Activated naive CD4-positive, alpha-beta T cell treated with anti-CD3 and anti-CD28 coated beads, Interleukin-2, amount 50 U/mL, for 72 hours (primary cell): ENCODE measurements around the gene NCBP3. TPM values are rescaled to one million over a fixed set of nuclear protein-coding genes. Genes with fewer than 3 reads are reported as not detected.
A peak's percentile ranks its signal among the peaks of the same experiment; 100 is the strongest.

ENCODE experiments used
- ATAC-seq, 2 donors: fragments of 150-1000 bp; cut with Tn5 transposase; 2 replicates each; pipeline ENCODE4 v1.10.0; 2021; ENCODE audit warnings: mild to moderate bottlenecking in 2 of 2, moderate library complexity in 2 of 2
- DNase-seq, 2 donors: peaks; one replicate each; pipeline ENCODE4 v3.0.0; 2021 to 2022; ENCODE audit warnings: low spot score in 2 of 2
- H3K27ac Mint-ChIP-seq, 2 donors: one replicate each; pipeline ENCODE4 v1.8.0; 2022; ENCODE audit warnings: mild to moderate bottlenecking in 2 of 2, mixed read lengths in 2 of 2
- H3K36me3 Mint-ChIP-seq, 2 donors: one replicate each; pipeline ENCODE4 v1.8.0; 2022; ENCODE audit warnings: mixed read lengths in 2 of 2
- H3K9me3 Mint-ChIP-seq, 2 donors: one replicate each; pipeline ENCODE4 v1.8.0; 2022; ENCODE audit warnings: mixed read lengths in 2 of 2
- total RNA-seq, 2 donors: library from RNA; stranded (reverse); gene quantifications; one replicate each; pipeline ENCODE4 v1.2.3, GENCODE V29; 2022

NCBP3 gene
- total RNA-seq, 2 donors from 2014 or later = 35.4 to 44.4 TPM

DNA sequence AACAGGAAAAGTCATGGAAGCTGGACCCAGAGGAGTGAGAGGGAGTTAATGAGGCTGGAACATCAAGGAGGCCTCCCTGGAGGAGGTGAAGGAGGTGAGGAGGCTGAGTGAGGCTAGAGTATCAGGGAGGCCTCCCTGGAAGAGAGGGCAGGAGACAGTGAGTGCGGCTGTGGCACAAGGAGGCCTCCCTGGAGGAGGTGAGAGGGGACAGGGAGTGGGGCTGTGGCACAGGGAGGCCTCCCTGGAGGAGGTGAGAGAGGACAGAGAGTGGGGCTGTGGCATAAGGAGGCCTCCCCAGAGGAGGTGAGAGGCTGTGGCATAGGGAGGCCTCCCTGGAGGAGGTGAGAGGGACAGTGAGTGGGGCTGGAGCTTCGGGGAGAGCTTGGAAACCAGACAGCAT lies 41.3 kb upstream of the NCBP3 start:
- no peaks in the 10 kb centered on the region for H3K36me3 Mint-ChIP-seq
- H3K9me3 Mint-ChIP-seq = no peaks in the 10 kb centered on the region
- H3K27ac Mint-ChIP-seq = peak overlapping the region; percentile 47 to 88
- DNase-seq (no peak), ATAC-seq (no peak)

DNA sequence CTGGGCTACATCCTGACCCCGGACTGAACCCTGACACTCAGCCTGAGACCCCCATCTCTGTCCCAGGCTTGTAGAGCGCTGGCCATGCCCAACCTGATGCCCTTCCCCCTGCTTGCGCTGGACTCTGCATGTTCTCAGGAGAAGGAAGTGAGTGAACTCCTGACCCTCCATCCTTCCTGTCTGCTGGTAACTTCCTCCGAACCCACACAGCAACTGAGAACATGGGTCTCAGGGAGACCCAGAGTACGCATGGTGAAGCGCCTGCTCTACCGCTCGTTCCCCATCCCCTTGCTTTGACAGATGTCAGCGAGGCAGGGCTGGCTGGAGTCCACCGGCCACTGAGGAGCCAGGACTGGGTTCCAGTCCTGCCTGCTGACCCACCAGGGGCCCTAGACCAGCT lies 40.7 kb upstream of the NCBP3 start:
- DNase-seq = no peak
- Mint-ChIP-seq H3K27ac (peak overlapping the region; percentile 47 to 88), H3K9me3 (no peaks in the 10 kb centered on the region), H3K36me3 (no peaks in the 10 kb centered on the region)
- peak in 1 of 2 donors; percentile 42 for ATAC-seq

DNA sequence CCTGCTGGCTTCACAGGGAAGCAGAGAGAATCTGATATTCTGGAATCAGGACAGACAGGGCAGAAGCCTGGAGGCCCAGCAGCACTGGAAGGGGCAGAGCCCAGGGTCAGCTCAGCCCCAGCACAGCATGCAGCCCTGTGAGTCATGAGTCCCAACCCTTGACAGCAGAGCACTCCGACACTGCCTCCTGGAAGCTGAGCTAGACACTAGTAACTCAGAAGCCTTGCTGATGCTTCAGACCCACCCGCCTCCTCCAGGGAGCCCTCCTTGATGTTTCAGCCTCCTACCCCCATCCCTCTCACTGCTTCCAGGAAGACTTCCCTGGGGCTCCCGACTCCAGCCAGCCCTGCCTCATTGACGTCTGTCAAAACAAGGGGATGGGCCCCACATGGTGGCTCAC lies 39.9 kb upstream of the NCBP3 start:
- Mint-ChIP-seq H3K27ac (peak overlapping the region; percentile 52 to 88), H3K36me3 (no peaks in the 10 kb centered on the region), H3K9me3 (no peaks in the 10 kb centered on the region)
- DNase-seq (no peak), ATAC-seq (no peak)

DNA sequence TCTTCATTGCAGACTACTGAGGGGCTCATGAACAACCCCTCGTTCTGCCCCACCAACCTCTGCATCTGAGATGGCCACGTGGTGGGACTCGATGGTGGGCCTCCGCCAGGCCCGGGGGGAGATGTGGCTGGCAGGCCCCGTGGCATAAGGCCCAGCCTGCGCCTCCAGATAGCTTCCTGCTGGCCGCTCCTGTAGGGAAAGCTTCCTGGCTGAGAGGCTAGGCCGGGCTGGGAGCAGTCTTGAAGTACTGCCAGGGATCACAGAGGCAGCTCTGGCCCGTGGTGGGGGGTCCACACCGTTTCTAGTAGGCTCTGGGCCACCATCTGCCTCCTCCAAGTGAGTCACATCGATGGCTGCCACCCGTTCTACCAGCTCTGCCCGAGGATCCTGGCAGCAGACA lies 39.2 kb upstream of the NCBP3 start:
- Mint-ChIP-seq H3K27ac (peak overlapping the region in 1 of 2 donors; percentile 11), H3K36me3 (no peaks in the 10 kb centered on the region)
- ATAC-seq = no peak

DNA sequence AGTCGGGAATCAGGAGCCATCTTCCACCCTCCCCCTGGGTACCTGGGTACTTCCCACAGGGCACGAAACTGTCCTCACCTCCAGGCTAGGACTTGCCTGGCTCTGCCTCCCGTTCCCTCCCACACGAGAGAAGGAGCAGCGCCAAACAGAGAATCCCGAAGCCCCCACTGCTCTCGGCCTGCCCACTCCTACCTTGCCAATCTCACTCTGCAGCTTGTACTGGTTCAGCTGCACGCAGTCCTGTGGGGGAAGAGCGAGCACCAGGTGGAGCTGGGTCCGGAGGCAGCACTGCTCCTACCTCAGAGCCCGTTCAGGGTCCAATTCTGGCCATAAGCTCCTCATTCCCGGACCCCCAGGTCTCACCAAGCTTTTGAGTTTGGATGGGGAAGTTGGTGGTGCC lies 38.1 kb upstream of the NCBP3 start:
- ATAC-seq (no peak), DNase-seq (no peak)
- no peaks in the 10 kb centered on the region for H3K36me3 Mint-ChIP-seq
- H3K27ac Mint-ChIP-seq = peak overlapping the region in 1 of 2 donors; percentile 11
- no peaks in the 10 kb centered on the region for H3K9me3 Mint-ChIP-seq

More for the DNA sequence above, 39.2 kb upstream of the NCBP3 start:
- DNase-seq = no peak
- H3K9me3 Mint-ChIP-seq = no peaks in the 10 kb centered on the region

DNA sequence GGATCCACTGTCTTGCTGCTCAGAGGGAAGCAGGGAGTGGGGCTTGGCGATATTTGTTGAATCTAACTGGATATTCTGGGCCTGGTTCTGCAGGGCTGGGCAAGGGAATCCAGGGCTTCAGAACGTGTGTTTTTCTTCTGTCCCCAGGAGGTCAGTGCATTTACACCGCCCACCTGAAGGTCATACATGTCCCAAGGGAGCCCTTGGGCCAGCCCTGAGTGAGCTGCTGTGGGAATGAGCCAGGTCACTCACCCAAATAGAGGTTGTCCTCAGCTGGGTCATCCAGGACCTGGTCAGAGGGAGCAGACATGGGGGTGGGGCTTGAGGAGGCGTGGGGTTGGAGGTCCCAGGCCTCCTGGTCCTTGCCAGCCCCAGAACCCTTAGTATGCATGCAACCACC lies 36.2 kb upstream of the NCBP3 start:
- no peak for ATAC-seq

DNA sequence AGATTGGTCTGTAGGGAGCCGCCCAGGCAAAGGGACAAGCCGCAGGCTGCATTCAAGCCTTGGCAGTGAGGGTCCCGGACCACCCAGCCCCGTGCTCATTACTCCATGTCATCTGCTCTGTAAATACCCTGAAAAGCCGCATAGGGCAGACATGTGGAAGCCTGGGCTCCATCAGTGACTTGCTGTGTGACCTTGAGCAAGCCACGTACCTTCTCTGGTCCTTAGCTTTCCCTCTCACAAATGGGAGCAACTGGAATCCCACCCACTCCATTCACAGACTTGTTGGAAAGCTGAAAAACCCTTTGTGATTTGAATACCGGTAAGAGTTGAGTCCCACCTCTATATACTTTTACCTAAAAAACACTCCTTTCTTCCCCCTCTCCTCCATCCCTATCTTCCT lies 34.9 kb upstream of the NCBP3 start:
- ATAC-seq (no peak), DNase-seq (no peak)
- Mint-ChIP-seq H3K27ac (no peak overlapping the region), H3K9me3 (no peaks in the 10 kb centered on the region), H3K36me3 (no peaks in the 10 kb centered on the region)

More for the DNA sequence above, 36.2 kb upstream of the NCBP3 start:
- Mint-ChIP-seq H3K9me3 (no peaks in the 10 kb centered on the region), H3K36me3 (no peaks in the 10 kb centered on the region), H3K27ac (peak overlapping the region in 1 of 2 donors; percentile 24)
- no peak for DNase-seq

DNA sequence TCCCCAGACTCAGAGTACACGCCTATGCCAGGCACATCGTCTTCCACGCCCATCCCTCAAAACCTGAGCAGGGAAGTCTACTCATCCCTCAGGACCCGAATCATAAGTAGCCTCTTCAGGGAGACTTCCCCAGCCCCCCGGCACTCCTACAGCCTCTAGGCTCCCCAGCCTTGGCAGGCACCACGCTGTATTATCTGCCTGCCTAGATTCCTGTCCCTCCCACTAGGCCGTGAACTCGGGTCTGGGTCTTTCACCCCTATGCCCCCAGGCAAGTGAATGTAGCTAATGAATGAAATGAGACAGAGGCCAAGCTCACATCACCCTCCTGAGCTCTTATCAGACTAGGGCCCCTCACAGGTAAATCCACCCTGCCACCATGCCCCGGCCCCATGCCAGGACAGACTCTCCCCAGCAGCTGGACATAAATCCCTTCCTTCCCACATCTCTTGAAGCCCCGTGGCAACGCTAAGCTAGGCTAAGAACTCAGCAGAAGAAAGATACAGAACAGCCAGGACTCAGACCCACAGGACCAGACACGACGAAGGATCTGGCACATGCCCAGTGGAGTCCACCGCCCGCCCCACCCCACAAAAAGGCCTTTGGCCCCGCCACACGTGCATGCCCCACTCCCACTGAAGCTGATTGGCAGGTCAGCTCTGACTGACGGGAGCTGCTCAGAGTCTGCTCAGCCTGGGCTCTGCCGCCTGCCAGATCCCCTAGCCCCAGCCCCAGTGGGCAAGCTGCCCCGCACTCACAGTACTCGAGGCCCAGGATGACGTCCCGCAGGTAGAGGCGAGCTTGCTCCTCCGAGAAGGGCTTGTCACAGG lies 33.8 kb upstream of the NCBP3 start:
- ATAC-seq = no peak
- Mint-ChIP-seq H3K27ac (peak overlapping the region in 1 of 2 donors; percentile 18), H3K36me3 (no peaks in the 10 kb centered on the region), H3K9me3 (no peaks in the 10 kb centered on the region)
- DNase-seq = no peak

DNA sequence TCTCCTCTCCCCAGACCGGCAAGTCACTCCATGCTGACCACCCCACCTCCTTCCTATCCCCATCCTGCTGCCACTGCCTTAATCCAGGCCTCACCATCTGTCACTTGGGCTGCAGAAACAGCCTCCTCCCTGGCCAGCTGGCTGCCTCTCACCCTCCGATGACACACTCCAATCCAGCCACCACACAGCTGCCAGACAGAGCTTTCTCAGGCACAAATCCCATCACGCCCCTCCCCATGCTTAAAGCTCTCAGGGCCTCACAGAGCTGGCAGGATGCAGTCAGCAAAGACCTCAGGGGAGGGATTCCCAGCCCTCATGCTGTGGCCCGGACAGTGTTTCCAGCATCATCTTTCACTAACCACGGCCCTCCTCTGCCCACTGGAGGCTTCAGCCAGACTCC lies 33.1 kb upstream of the NCBP3 start:
- H3K36me3 Mint-ChIP-seq = peaks cover 0 to under 1% of the 10 kb centered on the region in 2 donors
- H3K9me3 Mint-ChIP-seq = no peaks in the 10 kb centered on the region
- DNase-seq = no peak
- peak overlapping the region in 1 of 2 donors; percentile 18 for H3K27ac Mint-ChIP-seq
- ATAC-seq = no peak

DNA sequence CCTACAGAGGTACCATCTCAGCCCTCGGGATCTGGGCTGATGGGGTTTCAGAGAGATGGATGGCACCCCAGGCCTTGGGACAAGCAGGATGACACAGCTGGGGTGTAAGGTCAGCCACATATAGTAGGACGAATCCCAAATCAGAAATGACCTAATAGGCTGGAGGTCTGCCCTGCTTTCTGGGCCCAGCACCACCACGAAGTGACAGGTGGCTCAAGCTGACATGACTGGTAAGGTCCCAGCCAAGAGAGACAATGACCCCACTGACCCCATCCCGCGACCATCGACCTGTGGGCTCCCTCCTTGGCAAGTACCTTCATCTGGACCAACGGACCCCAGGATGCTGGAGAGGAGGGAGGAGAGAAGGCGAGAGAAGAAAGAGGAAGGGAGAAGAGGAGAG lies 31.2 kb upstream of the NCBP3 start:
- H3K9me3 Mint-ChIP-seq = no peaks in the 10 kb centered on the region
- ATAC-seq (no peak), DNase-seq (no peak)
- H3K36me3 Mint-ChIP-seq = peaks cover 0 to 4% of the 10 kb centered on the region in 2 donors
- H3K27ac Mint-ChIP-seq = peak overlapping the region in 1 of 2 donors; percentile 46

DNA sequence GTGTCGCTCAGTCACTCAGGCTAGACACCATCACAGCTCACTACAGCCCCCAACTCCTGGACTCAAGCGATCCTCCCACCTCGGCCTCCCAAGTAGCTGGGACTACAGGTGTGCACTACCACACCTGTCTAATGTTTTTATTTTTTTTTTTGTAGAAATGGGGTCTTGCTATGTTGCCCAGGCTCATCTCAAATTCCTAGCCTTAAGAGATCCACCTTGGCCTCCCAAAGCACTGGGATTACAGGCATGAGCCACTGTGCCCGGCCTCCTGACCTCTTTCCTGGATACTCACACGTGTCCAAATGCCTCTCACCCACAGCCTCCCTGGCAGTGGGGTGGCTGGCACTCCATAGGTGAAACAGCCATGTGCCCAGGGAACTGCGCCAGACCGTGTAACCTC lies 29.3 kb upstream of the NCBP3 start:
- H3K36me3 Mint-ChIP-seq = peaks cover 0 to 4% of the 10 kb centered on the region in 2 donors
- no peaks in the 10 kb centered on the region for H3K9me3 Mint-ChIP-seq
- ATAC-seq = no peak
- peak overlapping the region in 1 of 2 donors; percentile 29 for H3K27ac Mint-ChIP-seq
- DNase-seq = no peak

DNA sequence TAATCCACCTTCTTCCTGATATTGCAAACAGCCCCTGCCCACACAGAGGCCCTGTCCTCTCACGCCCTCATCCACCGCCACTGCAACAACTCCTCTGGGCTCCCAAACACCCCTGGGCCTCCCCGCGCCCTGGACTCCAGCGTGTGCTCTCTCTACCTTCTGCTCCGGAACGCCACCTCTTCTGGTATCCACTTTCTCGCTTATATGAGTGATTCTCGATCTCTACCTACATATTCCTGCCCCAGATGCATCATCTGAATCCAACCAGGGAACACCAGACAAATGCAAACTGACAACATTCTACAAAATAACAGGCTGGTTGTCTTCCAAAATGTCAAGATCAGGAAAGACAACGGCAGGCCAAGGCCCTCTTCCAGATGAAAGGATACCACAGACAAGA lies 27.8 kb upstream of the NCBP3 start:
- DNase-seq (no peak), ATAC-seq (no peak)
- Mint-ChIP-seq H3K27ac (peak overlapping the region in 1 of 2 donors; percentile 6), H3K9me3 (no peaks in the 10 kb centered on the region), H3K36me3 (peaks cover 0 to 4% of the 10 kb centered on the region in 2 donors)

DNA sequence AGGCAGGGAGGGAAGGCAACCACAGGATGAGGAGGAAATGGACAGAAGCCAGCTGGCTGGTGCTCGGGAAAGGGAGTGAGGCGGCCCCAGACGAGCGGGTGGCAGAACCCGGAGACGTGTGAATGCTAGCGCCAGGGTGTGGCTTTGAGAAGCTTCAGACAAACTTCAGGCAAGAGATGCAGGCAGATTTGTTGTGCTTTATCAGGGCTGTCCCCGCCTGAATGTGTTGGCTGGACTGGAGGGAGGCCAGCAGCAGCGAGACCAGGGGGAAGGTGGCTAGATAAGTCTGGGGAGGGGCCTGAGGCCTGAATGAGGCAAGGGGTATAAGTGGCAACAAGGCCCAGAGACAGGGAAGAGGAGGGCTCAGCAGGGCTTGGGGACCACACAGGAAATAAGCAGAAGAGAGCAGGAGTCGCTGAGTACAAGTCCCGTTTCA lies 24.8 kb upstream of the NCBP3 start:
- Mint-ChIP-seq H3K27ac (peak overlapping the region; percentile 87 to 95), H3K36me3 (peaks cover 0 to 4% of the 10 kb centered on the region in 2 donors)

DNA sequence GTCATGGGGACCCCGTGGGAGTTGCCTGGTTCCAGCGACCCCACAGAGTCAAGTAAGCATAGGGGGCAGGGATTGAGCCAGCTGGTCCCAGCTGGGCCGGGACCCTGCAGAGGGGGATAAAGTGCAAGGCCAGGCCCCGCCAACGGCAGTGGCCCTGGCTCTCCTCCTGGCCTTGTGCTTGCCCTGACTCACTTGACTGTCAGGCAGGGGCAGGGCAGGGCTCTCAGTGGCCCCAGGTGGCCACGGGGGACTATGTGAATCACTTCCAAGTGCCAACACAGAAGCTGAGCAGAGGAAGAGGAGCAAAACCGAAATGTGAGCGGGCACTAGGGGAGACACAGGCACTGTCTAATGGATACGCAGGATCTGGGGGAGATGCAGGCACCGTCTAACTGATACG lies 21.6 kb upstream of the NCBP3 start:
- no peaks in the 10 kb centered on the region for H3K36me3 Mint-ChIP-seq
- DNase-seq = no peak
- ATAC-seq = no peak
- H3K9me3 Mint-ChIP-seq = no peaks in the 10 kb centered on the region
- H3K27ac Mint-ChIP-seq = peak overlapping the region in 1 of 2 donors; percentile 40

More for the DNA sequence above, 24.8 kb upstream of the NCBP3 start:
- ATAC-seq (peak in 1 of 2 donors; percentile 32), DNase-seq (no peak)
- H3K9me3 Mint-ChIP-seq = no peaks in the 10 kb centered on the region

DNA sequence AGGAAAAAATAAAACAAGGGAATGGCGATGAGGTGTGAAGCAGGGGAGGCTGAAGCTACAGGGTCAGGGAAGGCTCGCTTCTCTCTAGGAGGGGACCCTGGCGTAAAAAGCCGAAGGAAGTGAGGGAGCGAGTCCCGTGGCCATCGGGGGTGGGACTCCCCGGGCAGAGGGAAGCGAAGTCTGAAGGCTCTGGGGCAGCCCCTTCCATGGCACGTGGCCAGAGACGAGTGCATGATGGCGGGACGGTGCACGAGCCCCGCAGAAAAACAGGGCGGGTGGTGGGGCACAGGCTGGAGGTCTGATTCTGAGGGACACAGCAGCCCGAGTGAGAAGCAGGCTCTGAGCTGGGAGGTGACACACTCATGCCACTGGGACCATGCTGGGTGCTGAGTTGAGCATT lies 21.1 kb upstream of the NCBP3 start:
- no peaks in the 10 kb centered on the region for H3K9me3 Mint-ChIP-seq
- DNase-seq = no peak
- ATAC-seq = no peak
- H3K27ac Mint-ChIP-seq = peak overlapping the region in 1 of 2 donors; percentile 40
- no peaks in the 10 kb centered on the region for H3K36me3 Mint-ChIP-seq

DNA sequence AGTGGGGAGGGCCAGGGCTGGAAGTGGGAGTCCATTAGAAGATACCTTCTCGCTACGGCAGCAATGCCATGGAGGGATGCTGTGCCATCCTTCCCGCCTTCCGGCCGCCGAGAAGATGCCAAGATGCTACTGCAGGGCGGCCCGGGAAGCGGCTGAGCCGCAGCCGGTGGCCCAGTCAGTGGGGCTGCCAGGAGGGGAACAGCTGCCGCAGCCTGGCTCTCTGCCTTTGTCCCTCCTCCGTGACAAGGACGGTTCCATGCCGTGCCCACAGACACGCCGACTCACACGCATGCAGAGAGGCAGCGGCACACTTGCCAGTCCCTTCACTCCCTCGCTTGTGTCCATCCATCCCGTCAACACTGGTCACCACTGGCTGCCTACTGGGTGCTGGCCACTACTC lies 20.2 kb upstream of the NCBP3 start:
- no peak overlapping the region for H3K27ac Mint-ChIP-seq
- H3K36me3 Mint-ChIP-seq = no peaks in the 10 kb centered on the region
- ATAC-seq = no peak
- no peak for DNase-seq
- no peaks in the 10 kb centered on the region for H3K9me3 Mint-ChIP-seq

DNA sequence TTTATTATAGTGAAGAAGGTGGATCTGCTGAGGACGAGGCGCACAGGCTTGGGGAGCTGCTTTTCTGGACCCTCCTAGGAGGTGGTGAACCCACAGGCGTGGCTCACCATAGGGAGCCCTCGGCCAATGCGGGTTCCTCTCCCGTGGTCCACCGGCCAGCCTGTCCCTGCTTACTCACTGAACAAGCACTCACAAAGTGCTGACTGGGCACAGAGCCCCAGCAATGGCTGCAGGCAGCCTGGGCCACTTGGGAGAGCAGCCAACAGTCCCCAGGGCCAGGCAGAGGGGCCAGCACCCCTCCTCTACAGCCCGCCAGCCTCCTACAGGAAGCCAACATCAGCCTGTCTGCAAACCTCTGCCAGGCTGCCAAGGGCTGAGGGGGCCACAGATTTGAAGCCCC lies 19.1 kb upstream of the NCBP3 start:
- H3K27ac Mint-ChIP-seq = peak overlapping the region in 1 of 2 donors; percentile 55
- H3K9me3 Mint-ChIP-seq = no peaks in the 10 kb centered on the region
- no peak for ATAC-seq
- DNase-seq = no peak
- H3K36me3 Mint-ChIP-seq = no peaks in the 10 kb centered on the region

DNA sequence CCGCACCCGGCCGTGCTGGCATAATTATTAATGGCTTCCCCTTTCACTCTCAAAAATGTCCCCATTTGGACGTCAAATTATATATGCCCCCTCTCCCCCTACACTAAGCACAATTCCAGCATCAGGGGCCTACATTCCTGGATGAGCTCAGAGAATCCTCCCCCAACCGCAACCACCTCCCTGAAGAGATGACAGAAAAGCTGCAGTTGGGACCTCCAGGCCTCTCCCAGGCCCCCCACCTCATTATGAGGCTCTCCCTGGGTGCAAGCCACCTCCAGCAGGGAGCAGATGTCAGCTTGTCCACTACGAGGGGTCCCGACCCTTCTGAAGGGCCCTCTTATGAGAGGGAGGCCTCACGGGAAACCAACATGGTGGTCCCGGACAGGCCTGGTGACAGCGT lies 18.5 kb upstream of the NCBP3 start:
- Mint-ChIP-seq H3K9me3 (no peaks in the 10 kb centered on the region), H3K27ac (no peak overlapping the region), H3K36me3 (no peaks in the 10 kb centered on the region)
- DNase-seq (no peak), ATAC-seq (no peak)
